ENCODE data around the gene DUS1L. TPM values are rescaled to one million over a fixed set of nuclear protein-coding genes. Genes with fewer than 3 reads are reported as not detected.

The DUS1L gene
- total RNA-seq, 1 experiment from 2014 or later = 129 TPM

DNA sequence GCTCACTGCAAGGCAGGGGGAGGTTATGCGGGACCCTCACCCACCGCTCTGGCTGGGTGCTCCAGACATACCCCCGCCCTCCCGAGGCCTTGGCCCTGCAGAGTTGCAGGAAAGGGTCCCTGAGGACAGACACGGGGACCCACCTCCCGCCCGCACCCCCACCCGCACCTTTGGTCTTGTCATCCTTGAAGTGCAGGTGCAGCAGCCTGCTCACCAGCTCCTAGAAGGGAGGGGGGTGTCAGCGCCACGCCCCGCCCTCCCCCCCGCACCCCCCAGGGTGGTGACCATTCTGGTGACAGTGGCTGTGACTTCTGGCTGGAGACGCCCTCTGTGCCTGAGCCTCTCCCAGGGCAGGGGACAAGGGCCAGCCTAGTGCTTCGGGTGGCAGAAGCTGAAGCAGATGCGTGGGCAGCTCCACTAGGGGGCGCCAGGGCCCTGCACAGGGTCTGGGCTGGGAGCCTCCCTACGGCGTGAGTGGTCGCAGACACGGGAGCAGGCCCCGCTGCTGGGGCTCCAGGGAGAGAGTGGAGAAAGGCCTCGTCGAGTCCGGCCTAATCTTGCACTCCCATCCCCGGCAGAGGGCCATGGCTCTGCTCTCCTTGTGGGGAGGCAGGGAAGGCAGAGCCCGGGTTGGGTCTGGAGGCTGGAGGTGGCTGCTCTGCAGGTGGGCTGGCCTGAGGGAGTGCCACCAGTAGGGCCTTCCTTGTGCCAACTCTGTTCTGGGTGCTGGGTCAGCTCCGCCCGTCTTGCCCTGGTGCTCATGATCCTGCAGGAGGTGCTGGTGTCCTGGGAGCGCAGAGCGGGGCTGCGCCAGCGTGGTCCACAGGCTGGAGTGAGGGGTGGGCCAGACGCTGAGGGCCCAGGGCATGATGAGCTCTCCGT lies 45.7 kb downstream of the DUS1L start:
- no peaks in the 10 kb centered on the region for H3K9me3 ChIP-seq
- peaks cover 59% of the 10 kb centered on the region for H3K36me3 Mint-ChIP-seq (ENCODE audit: insufficient read depth, unreplicated experiment)
- H3K4me3 Mint-ChIP-seq (ENCODE audit: unreplicated experiment) = peak overlapping the region; percentile 83
- ChIA-PET CTCF (interaction anchor here (0.5 to 5.0 kb wide), 14 partner anchors 11 to 1073 kb away, joined by 3 to 92 read pairs (median 4); partner anchors contain the start of genes DCXR, NOTUM and RAC3), POLR2A (interaction anchor here (0.6 to 0.7 kb wide), 2 partner anchors 18 to 214 kb away, joined by 3 to 10 read pairs; partner anchors contain the start of gene DCXR)
- H3K36me3 ChIP-seq (ENCODE audit: control insufficient read depth, insufficient read depth, low read length) = no peaks in the 10 kb centered on the region; the same call in 1 of the 2 replicates
- BruUV-seq (replicated peaks) = no TSS peak
- H3K27me3 Mint-ChIP-seq (ENCODE audit: insufficient read depth, unreplicated experiment) = no peaks in the 10 kb centered on the region
- H3K4me1 ChIP-seq = peaks cover 15% of the 10 kb centered on the region
- H3K27ac Mint-ChIP-seq (ENCODE audit: unreplicated experiment) = peak overlapping the region; percentile 82
- H3K4me3 ChIP-seq (ENCODE audit: low read depth, low read length) = no peak overlapping the region
- H3K27me3 ChIP-seq (replicated peaks; ENCODE audit: control insufficient read depth, insufficient read depth, low read length) = no peaks in the 10 kb centered on the region
- DNase-seq = peak; percentile 75 to 81
- intact Hi-C loops (cut with micrococcal nuclease; ENCODE audit: unreplicated experiment) = loop anchor here (5.0 kb wide), 2 partner anchors 93 to 148 kb away; partner anchors contain the start of genes ARHGDIA and MAFG
- TF ChIP-seq, protein P1, sequence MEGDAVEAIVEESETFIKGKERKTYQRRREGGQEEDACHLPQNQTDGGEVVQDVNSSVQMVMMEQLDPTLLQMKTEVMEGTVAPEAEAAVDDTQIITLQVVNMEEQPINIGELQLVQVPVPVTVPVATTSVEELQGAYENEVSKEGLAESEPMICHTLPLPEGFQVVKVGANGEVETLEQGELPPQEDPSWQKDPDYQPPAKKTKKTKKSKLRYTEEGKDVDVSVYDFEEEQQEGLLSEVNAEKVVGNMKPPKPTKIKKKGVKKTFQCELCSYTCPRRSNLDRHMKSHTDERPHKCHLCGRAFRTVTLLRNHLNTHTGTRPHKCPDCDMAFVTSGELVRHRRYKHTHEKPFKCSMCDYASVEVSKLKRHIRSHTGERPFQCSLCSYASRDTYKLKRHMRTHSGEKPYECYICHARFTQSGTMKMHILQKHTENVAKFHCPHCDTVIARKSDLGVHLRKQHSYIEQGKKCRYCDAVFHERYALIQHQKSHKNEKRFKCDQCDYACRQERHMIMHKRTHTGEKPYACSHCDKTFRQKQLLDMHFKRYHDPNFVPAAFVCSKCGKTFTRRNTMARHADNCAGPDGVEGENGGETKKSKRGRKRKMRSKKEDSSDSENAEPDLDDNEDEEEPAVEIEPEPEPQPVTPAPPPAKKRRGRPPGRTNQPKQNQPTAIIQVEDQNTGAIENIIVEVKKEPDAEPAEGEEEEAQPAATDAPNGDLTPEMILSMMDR (IDR thresholded peaks at IDR 0.05; ENCODE audit: insufficient read depth in 1 of 2, low read depth in 1 of 2, low read length in 1 of 2, severe bottlenecking in 1 of 2, unreplicated experiment in 1 of 2) = peak; percentile 70 to 72
- no peaks in the 10 kb centered on the region for H3K9me3 Mint-ChIP-seq (ENCODE audit: unreplicated experiment)
- no peaks in the 10 kb centered on the region for H3K4me1 Mint-ChIP-seq (ENCODE audit: low read depth, unreplicated experiment)

DNA sequence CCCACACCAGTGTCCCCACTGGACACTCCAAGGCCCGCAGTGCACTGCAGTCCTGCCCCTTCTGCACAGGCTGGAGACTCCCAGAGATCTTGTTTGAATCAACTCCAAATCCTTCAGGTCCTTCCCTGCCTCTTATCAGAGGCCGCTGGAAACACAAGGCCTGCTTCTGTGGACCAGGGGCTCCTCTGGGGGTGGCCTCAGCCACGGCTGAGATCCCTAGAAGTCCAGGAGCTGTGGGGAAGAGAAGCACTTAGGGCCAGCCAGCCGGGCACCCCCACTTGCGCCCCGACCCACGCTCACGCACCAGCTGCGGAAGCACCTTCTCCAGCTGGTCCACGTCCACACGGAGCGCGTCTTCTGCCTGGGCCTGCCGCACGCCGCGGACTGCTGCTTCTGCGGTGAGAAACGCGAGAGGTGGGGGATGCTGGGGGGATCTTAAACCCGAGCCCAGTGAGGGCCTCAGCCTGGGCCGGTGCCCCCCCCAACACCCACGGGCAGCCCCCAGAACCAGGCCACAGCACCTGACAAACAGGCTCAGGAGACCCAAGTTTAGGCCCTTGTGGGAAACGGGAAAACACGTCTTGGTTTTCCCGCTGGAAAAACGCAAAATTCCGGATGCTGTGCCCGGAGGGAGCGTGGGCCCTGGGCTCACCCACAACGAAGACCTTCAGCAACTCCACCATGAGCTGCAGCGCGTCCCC lies 46.5 kb downstream of the DUS1L start:
- H3K4me3 ChIP-seq (ENCODE audit: low read depth, low read length) = no peak overlapping the region
- no peak overlapping the region for H3K4me3 Mint-ChIP-seq (ENCODE audit: unreplicated experiment)
- TF ChIP-seq, protein P1 (IDR thresholded peaks at IDR 0.05; ENCODE audit: insufficient read depth in 1 of 2, low read depth in 1 of 2, low read length in 1 of 2, severe bottlenecking in 1 of 2, unreplicated experiment in 1 of 2) = no peak
- POLR2A ChIA-PET = interaction anchor here (0.6 kb wide), 1 partner anchor 19 kb away, joined by 3 read pairs; the partner anchor contains the start of gene DCXR
- peaks cover 9% of the 10 kb centered on the region for H3K4me1 ChIP-seq
- H3K4me1 Mint-ChIP-seq (ENCODE audit: low read depth, unreplicated experiment) = no peaks in the 10 kb centered on the region
- H3K27ac Mint-ChIP-seq (ENCODE audit: unreplicated experiment) = no peak overlapping the region
- peaks cover 61% of the 10 kb centered on the region for H3K36me3 Mint-ChIP-seq (ENCODE audit: insufficient read depth, unreplicated experiment)
- H3K9me3 ChIP-seq = no peaks in the 10 kb centered on the region
- H3K36me3 ChIP-seq (ENCODE audit: control insufficient read depth, insufficient read depth, low read length) = no peaks in the 10 kb centered on the region; the same call in 1 of the 2 replicates
- TSS peak; percentile 21 for BruUV-seq (replicated peaks)
- intact Hi-C loops (cut with micrococcal nuclease; ENCODE audit: unreplicated experiment) = no loop called here
- no peaks in the 10 kb centered on the region for H3K27me3 Mint-ChIP-seq (ENCODE audit: insufficient read depth, unreplicated experiment)
- no peaks in the 10 kb centered on the region for H3K27me3 ChIP-seq (replicated peaks; ENCODE audit: control insufficient read depth, insufficient read depth, low read length)
- CTCF ChIA-PET = interaction anchor here (0.5 to 5.0 kb wide), 10 partner anchors 12 to 1063 kb away, joined by 3 to 92 read pairs (median 5); partner anchors contain the start of genes DCXR, NOTUM and RAC3
- DNase-seq = no peak
- no peaks in the 10 kb centered on the region for H3K9me3 Mint-ChIP-seq (ENCODE audit: unreplicated experiment)
